ENCODE measurements around the gene SNRNP48. TPM values are rescaled to one million over a fixed set of nuclear protein-coding genes. Genes with fewer than 3 reads are reported as not detected.

The SNRNP48 gene
- polyA plus RNA-seq, 1 of the 3 experiments (the other 2 are of a cell fraction), result 5.7 TPM

- ChIA-PET CTCF (no interaction called here), POLR2A (no interaction called here)
- Histone ChIP-seq H4K20me1 (ENCODE audit: insufficient read depth) (no peaks in the 10 kb centered on the region), H3K27me3 (ENCODE audit: insufficient read depth) (no peaks in the 10 kb centered on the region; the same call in 1 of the 2 replicates), H3K4me1 (ENCODE audit: control insufficient read depth in 1 of 2, insufficient read depth in 2 of 2, low read depth in 1 of 2, low read length in 1 of 2) (no peaks in the 10 kb centered on the region), H3K9me3 (no peaks in the 10 kb centered on the region), H3K27ac (ENCODE audit: low read depth in 2 of 2, low read length in 1 of 2) (no peak overlapping the region), H3F3A (replicated peaks; ENCODE audit: insufficient read depth) (no peaks in the 10 kb centered on the region), H3K36me3 (replicated peaks in 1 of 2; ENCODE audit: control insufficient read depth in 1 of 2, insufficient read depth in 2 of 2, low read length in 1 of 2) (no peaks in the 10 kb centered on the region), H3K4me3 (ENCODE audit: low read depth in 2 of 2, low read length in 1 of 2) (no peak overlapping the region), H3K79me2 (ENCODE audit: insufficient read depth) (no peaks in the 10 kb centered on the region), H3K9me2 (no peaks in the 10 kb centered on the region), H2AFZ (ENCODE audit: low read depth) (no peak overlapping the region), H3K9ac (no peak overlapping the region), H3K4me2 (no peak overlapping the region)
- TF ChIP-seq RCOR1 (IDR thresholded peaks at IDR 0.05; ENCODE audit: low read length), result no peak
- no peak for TF ChIP-seq NRF1 (IDR thresholded peaks at IDR 0.05; ENCODE audit: low read depth, low read length)
- no peak for TF ChIP-seq TCF12 (IDR thresholded peaks at IDR 0.05)
- TF ChIP-seq JUND (IDR thresholded peaks at IDR 0.05), result no peak
- TF ChIP-seq SIN3A (IDR thresholded peaks at IDR 0.05; ENCODE audit: borderline replicate concordance, low read depth, low read length), result no peak
- TF ChIP-seq, protein P1, sequence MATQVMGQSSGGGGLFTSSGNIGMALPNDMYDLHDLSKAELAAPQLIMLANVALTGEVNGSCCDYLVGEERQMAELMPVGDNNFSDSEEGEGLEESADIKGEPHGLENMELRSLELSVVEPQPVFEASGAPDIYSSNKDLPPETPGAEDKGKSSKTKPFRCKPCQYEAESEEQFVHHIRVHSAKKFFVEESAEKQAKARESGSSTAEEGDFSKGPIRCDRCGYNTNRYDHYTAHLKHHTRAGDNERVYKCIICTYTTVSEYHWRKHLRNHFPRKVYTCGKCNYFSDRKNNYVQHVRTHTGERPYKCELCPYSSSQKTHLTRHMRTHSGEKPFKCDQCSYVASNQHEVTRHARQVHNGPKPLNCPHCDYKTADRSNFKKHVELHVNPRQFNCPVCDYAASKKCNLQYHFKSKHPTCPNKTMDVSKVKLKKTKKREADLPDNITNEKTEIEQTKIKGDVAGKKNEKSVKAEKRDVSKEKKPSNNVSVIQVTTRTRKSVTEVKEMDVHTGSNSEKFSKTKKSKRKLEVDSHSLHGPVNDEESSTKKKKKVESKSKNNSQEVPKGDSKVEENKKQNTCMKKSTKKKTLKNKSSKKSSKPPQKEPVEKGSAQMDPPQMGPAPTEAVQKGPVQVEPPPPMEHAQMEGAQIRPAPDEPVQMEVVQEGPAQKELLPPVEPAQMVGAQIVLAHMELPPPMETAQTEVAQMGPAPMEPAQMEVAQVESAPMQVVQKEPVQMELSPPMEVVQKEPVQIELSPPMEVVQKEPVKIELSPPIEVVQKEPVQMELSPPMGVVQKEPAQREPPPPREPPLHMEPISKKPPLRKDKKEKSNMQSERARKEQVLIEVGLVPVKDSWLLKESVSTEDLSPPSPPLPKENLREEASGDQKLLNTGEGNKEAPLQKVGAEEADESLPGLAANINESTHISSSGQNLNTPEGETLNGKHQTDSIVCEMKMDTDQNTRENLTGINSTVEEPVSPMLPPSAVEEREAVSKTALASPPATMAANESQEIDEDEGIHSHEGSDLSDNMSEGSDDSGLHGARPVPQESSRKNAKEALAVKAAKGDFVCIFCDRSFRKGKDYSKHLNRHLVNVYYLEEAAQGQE (IDR thresholded peaks at IDR 0.05; ENCODE audit: low read depth, low read length), result no peak
- TF ChIP-seq GABPA (IDR thresholded peaks at IDR 0.05; ENCODE audit: low read depth), result no peak
- no peak for TF ChIP-seq RFX5 (IDR thresholded peaks at IDR 0.05; ENCODE audit: low read length)
- TF ChIP-seq, protein P2, sequence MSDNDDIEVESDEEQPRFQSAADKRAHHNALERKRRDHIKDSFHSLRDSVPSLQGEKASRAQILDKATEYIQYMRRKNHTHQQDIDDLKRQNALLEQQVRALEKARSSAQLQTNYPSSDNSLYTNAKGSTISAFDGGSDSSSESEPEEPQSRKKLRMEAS (IDR thresholded peaks at IDR 0.05; ENCODE audit: low read depth), result no peak
- no peak for TF ChIP-seq EP300 (IDR thresholded peaks at IDR 0.05; ENCODE audit: borderline replicate concordance in 1 of 2, low read depth in 1 of 2, low read length in 1 of 2)
- TF ChIP-seq POLR2AphosphoS5 (IDR thresholded peaks at IDR 0.05; ENCODE audit: low read depth, low read length), result no peak
- TF ChIP-seq EZH2phosphoT487 (IDR thresholded peaks at IDR 0.05; ENCODE audit: borderline replicate concordance, low read depth), result no peak
- TF ChIP-seq CHD2 (IDR thresholded peaks at IDR 0.05; ENCODE audit: low read length, partially characterized antibody), result no peak
- 58% methylated on average over 12 of the region's 12 CpGs for WGBS (ENCODE audit: low lambda C conversion rate)
- no peak for DNase-seq
Measured at GRCh38 chr6:7649037-7649810, 59.2 kb downstream of the SNRNP48 start.

DNA sequence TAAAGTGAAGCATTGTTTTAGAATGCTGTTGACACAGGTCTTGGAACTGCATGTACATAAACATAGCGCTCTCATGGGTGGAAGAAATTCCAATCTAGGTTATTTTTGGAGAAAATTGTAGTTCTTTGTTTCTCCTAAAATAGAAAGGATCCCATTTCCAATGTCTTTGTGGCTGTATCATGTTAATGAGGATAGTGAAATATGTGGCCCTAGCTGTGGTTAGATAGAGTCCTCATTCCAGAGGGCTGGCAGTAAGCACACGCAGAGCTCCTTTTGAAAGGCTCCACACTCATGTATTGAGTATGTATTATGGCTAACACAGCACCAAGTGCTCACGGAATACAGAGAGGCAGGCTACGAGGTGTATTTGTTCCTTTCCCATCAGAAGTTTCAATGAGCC lies 60.9 kb downstream of the SNRNP48 start:
- no peaks in the 10 kb centered on the region for H3K9me2 ChIP-seq
- no peak overlapping the region for H3K4me3 ChIP-seq (ENCODE audit: low read depth in 2 of 2, low read length in 1 of 2)
- no peaks in the 10 kb centered on the region for H3F3A ChIP-seq (replicated peaks; ENCODE audit: insufficient read depth)
- H3K4me1 ChIP-seq (ENCODE audit: control insufficient read depth in 1 of 2, insufficient read depth in 2 of 2, low read depth in 1 of 2, low read length in 1 of 2), result no peaks in the 10 kb centered on the region
- DNase-seq, result no peak
- POLR2A ChIA-PET, result no interaction called here
- H3K36me3 ChIP-seq (replicated peaks in 1 of 2; ENCODE audit: control insufficient read depth in 1 of 2, insufficient read depth in 2 of 2, low read length in 1 of 2), result no peaks in the 10 kb centered on the region
- H3K9me3 ChIP-seq, result no peaks in the 10 kb centered on the region
- H2AFZ ChIP-seq (ENCODE audit: low read depth), result no peak overlapping the region
- CTCF ChIA-PET, result interaction anchor here (1.5 kb wide), 1 partner anchor 375 kb away, joined by 3 read pairs; no protein-coding TSS in a partner anchor
- no peak overlapping the region for H3K27ac ChIP-seq (ENCODE audit: low read depth in 2 of 2, low read length in 1 of 2)
- no peak overlapping the region for H3K4me2 ChIP-seq
- no peaks in the 10 kb centered on the region for H3K79me2 ChIP-seq (ENCODE audit: insufficient read depth)
- peaks cover 4% of the 10 kb centered on the region; the same call in 1 of the 2 replicates for H3K27me3 ChIP-seq (ENCODE audit: insufficient read depth)
- no peak overlapping the region for H3K9ac ChIP-seq
- 49% methylated on average over 4 of the region's 4 CpGs for WGBS (ENCODE audit: low lambda C conversion rate)
- no peaks in the 10 kb centered on the region for H4K20me1 ChIP-seq (ENCODE audit: insufficient read depth)
- TF ChIP-seq CTCF (IDR thresholded peaks at IDR 0.05), result no peak
- TF ChIP-seq, protein P2 (IDR thresholded peaks at IDR 0.05; ENCODE audit: low read depth), result no peak
- TF ChIP-seq NFIC (IDR thresholded peaks at IDR 0.05; ENCODE audit: borderline replicate concordance), result no peak
- TF ChIP-seq GABPA (IDR thresholded peaks at IDR 0.05; ENCODE audit: low read depth), result no peak
- TF ChIP-seq RCOR1 (IDR thresholded peaks at IDR 0.05; ENCODE audit: low read length), result no peak
- TF ChIP-seq PBX3 (IDR thresholded peaks at IDR 0.05), result no peak
- no peak for TF ChIP-seq TAF1 (IDR thresholded peaks at IDR 0.05; ENCODE audit: borderline replicate concordance, low read depth, low read length)
- no peak for TF ChIP-seq FOSL2 (IDR thresholded peaks at IDR 0.05; ENCODE audit: borderline replicate concordance, low read depth)
- TF ChIP-seq SIN3A (IDR thresholded peaks at IDR 0.05; ENCODE audit: borderline replicate concordance, low read depth, low read length), result no peak
- TF ChIP-seq FOXJ3 (CRISPR knock-in tag; IDR thresholded peaks at IDR 0.05), result no peak

All from SK-N-SH (cell line).